ENCODE results near the gene SDK1. TPM values are rescaled to one million over a fixed set of nuclear protein-coding genes. Genes with fewer than 3 reads are reported as not detected.

Gene SDK1
- total RNA-seq, 4 donors from 2014 or later = 2.0 to 9.3 (median 3.8) TPM

GRCh38 chr7:3338161-3338560 lies 37.1 kb downstream of the SDK1 start:
- peaks cover 0 to 5% (median 0%) of the 10 kb centered on the region in 3 donors for H3K4me1 ChIP-seq
- peaks cover 0 to 17% (median 0%) of the 10 kb centered on the region in 4 donors for H3K27me3 ChIP-seq
- no peaks in the 10 kb centered on the region for H3K36me3 ChIP-seq
- WGBS, 2 donors = 40 to 41% methylated on average over 3 of the region's 3 CpGs
- DNase-seq = no peak
- TF ChIP-seq POLR2A (IDR thresholded peaks at IDR 0.05) = no peak
- TF ChIP-seq CTCF (IDR thresholded peaks at IDR 0.05) = no peak
- no peak overlapping the region for H3K4me3 ChIP-seq
- intact Hi-C loops (cut with DNase I) = no loop called here
- H3K9me3 ChIP-seq = no peaks in the 10 kb centered on the region
- H3K27ac ChIP-seq = no peak overlapping the region

GRCh38 chr7:3345699-3346481 lies 44.8 kb downstream of the SDK1 start:
- Histone ChIP-seq H3K27me3 (no peaks in the 10 kb centered on the region), H3K36me3 (no peaks in the 10 kb centered on the region), H3K27ac (no peak overlapping the region), H3K4me1 (no peaks in the 10 kb centered on the region), H3K4me3 (no peak overlapping the region), H3K9me3 (no peaks in the 10 kb centered on the region)
- 79 to 81% methylated on average over 11 to 12 of the region's 12 CpGs for WGBS, 2 donors
- intact Hi-C loops (cut with DNase I) = no loop called here
- TF ChIP-seq POLR2A (IDR thresholded peaks at IDR 0.05) = no peak
- no peak for TF ChIP-seq CTCF (IDR thresholded peaks at IDR 0.05)
- no peak for DNase-seq

DNA sequence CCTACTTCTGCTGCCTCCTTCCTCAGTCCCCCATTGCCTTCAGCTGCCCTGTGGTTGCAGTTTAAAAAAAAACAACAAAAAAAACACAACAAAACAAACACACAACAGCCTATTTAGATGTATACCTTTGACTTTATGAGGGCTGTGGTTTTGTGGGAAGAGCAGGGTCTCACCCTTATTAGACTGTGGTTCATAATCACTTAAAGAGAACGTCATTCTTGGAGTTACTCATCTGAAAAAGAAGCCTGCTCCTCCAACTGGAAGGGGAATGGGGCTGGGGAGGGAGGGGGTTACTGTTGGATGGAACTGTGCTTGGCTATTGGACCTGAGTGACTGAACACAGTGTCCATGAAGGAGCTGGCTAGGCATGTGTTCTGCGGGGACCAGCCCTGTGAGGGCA lies 48.1 kb downstream of the SDK1 start:
- TF ChIP-seq POLR2A (IDR thresholded peaks at IDR 0.05) (no peak), CTCF (IDR thresholded peaks at IDR 0.05) (no peak)
- DNase-seq = no peak

DNA sequence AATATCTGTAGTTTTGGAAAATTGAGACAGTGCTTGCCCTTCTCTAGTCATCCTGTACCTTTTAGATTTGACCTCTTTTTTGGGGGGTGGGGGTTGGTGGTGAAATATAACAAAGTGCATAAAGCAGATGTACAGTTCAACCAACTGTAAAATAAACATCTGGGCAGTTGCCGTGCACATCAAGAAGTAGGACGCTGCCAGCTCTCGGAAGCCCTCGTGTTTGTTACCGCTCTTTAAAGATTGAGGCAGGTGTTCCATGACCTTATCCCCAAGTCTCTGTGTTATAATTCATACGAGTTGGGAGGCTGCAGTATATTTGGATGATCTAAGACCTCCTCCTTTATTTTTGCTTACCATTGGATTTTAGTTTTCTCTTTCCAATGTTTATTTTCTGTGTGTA lies 55.1 kb downstream of the SDK1 start:
- TF ChIP-seq CTCF (IDR thresholded peaks at IDR 0.05) = no peak
- TF ChIP-seq POLR2A (IDR thresholded peaks at IDR 0.05) = no peak
- 81 to 83% methylated on average over 6 of the region's 6 CpGs for WGBS, 2 donors
- no peak overlapping the region for H3K4me3 ChIP-seq
- intact Hi-C loops (cut with DNase I) = no loop called here
- H3K4me1 ChIP-seq = no peaks in the 10 kb centered on the region
- no peak for DNase-seq
- H3K27ac ChIP-seq = no peak overlapping the region
- no peaks in the 10 kb centered on the region for H3K9me3 ChIP-seq
- H3K27me3 ChIP-seq = no peaks in the 10 kb centered on the region
- no peaks in the 10 kb centered on the region for H3K36me3 ChIP-seq

More for the DNA sequence above, 48.1 kb downstream of the SDK1 start:
- no peak overlapping the region for H3K27ac ChIP-seq
- H3K27me3 ChIP-seq = no peaks in the 10 kb centered on the region
- 56 to 67% methylated on average over 1 to 2 of the region's 2 CpGs for WGBS, 2 donors
- H3K36me3 ChIP-seq = no peaks in the 10 kb centered on the region
- intact Hi-C loops (cut with DNase I) = no loop called here
- H3K4me3 ChIP-seq = no peak overlapping the region
- H3K4me1 ChIP-seq = no peaks in the 10 kb centered on the region
- no peaks in the 10 kb centered on the region for H3K9me3 ChIP-seq

GRCh38 chr7:3358991-3359390 lies 57.9 kb downstream of the SDK1 start:
- WGBS, 2 donors = 91 to 94% methylated on average over 4 to 5 of the region's 5 CpGs

More at GRCh38 chr7:3358991-3359390, 57.9 kb downstream of the SDK1 start:
- H3K36me3 ChIP-seq = no peaks in the 10 kb centered on the region
- no peak overlapping the region for H3K4me3 ChIP-seq
- intact Hi-C loops (cut with DNase I) = no loop called here
- H3K27ac ChIP-seq = no peak overlapping the region
- no peaks in the 10 kb centered on the region for H3K9me3 ChIP-seq
- H3K4me1 ChIP-seq = no peaks in the 10 kb centered on the region
- H3K27me3 ChIP-seq = no peaks in the 10 kb centered on the region
- no peak for DNase-seq
- no peak for TF ChIP-seq CTCF (IDR thresholded peaks at IDR 0.05)
- TF ChIP-seq POLR2A (IDR thresholded peaks at IDR 0.05) = no peak
